A673 (cell line): ENCODE data around the gene LRRC4C. TPM values are rescaled to one million over a fixed set of nuclear protein-coding genes. Genes with fewer than 3 reads are reported as not detected.

ENCODE experiments used
- BruUV-seq: library from RNA; stranded (reverse); fragments of 400-500 nt; replicated peaks from 2 replicates; lab custom pipeline; 2021; lab: Mats Ljungman, UMichigan
- CTCF ChIA-PET: fragments of 300-600 bp; sonication (Branson Sonifier 250); formaldehyde crosslinking; loops from one replicate; lab custom pipeline; 2022; ENCODE audit warnings: antibody characterized with exemption; lab: Charles Lee
- POLR2A ChIA-PET: fragments of 300-600 bp; sonication (Branson Sonifier 250); formaldehyde crosslinking; loops from one replicate; lab custom pipeline; 2022; ENCODE audit warnings: antibody characterized with exemption; ENCODE audit not compliant: low non-redundant PET; lab: Charles Lee
- DNase-seq: peaks from one replicate; pipeline ENCODE4 v3.0.0-alpha.2; 2015; ENCODE audit warnings: low spot score
- H3K27ac ChIP-seq: fragments of 200-600 bp; sonication (generic); 2 replicates; pipeline ENCODE4 v1.5.1; 2016; ENCODE audit warnings: mixed run types, low read depth, mild to moderate bottlenecking, mixed read lengths, antibody characterized with exemption, low read length; ENCODE audit not compliant: poor library complexity, severe bottlenecking
- H3K27me3 ChIP-seq: fragments of 200-600 bp; sonication (generic); replicated peaks from 2 replicates; pipeline ENCODE4 v1.6.1; 2017; ENCODE audit warnings: mixed run types, low read depth, mild to moderate bottlenecking, mixed read lengths, antibody characterized with exemption, low read length; ENCODE audit not compliant: insufficient read depth, poor library complexity
- H3K36me3 ChIP-seq: fragments of 200-600 bp; sonication (generic); 2 replicates; pipeline ENCODE4 v1.6.1; 2016; ENCODE audit warnings: mixed run types, mild to moderate bottlenecking, mixed read lengths, antibody characterized with exemption, low read length; ENCODE audit not compliant: insufficient read depth, poor library complexity, severe bottlenecking
- H3K4me1 ChIP-seq: fragments of 200-600 bp; sonication (generic); 2 replicates; pipeline ENCODE4 v1.6.1; 2017; ENCODE audit warnings: mixed run types, mild to moderate bottlenecking, mixed read lengths, antibody characterized with exemption, low read length; ENCODE audit not compliant: insufficient read depth, poor library complexity, severe bottlenecking
- H3K4me3 ChIP-seq: fragments of 200-600 bp; sonication (generic); 2 replicates; pipeline ENCODE4 v1.5.1; 2016; ENCODE audit warnings: low read depth, mixed run types, mild to moderate bottlenecking, mixed read lengths, low read length; ENCODE audit not compliant: poor library complexity, severe bottlenecking
- H3K9me3 ChIP-seq: fragments of 200-600 bp; sonication (generic); 2 replicates; pipeline ENCODE4 v1.6.1; 2016; ENCODE audit warnings: mixed run types, low read depth, mild to moderate bottlenecking, mixed read lengths, antibody characterized with exemption, low read length; ENCODE audit not compliant: poor library complexity, severe bottlenecking
- CTCF ChIP-seq: fragments of 300-800, 200-600 bp; sonication (generic); conservative IDR thresholded peaks from 2 replicates; pipeline ENCODE4 v1.5.1; 2017; ENCODE audit warnings: low read depth, mild to moderate bottlenecking, antibody characterized with exemption, low read length, moderate library complexity, mixed read lengths
- EZH2 ChIP-seq: fragments of 200-600 bp; sonication (generic); IDR thresholded peaks from 2 replicates; pipeline ENCODE4 v1.6.1; 2017; ENCODE audit warnings: borderline replicate concordance, low read depth, mild to moderate bottlenecking, mixed read lengths, antibody characterized with exemption, low read length; ENCODE audit not compliant: poor library complexity, severe bottlenecking
- intact Hi-C: fragments of 100-400 bp; cut with micrococcal nuclease; formaldehyde crosslinking; loops from one replicate; pipeline ENCODE4 v1.10.0; 2022; ENCODE audit not compliant: unreplicated experiment
- total RNA-seq: library from RNA; stranded (reverse); gene quantifications from 2 replicates; pipeline ENCODE4 v1.2.3, GENCODE V29; 2021

Gene LRRC4C
- total RNA-seq, 1 experiment from 2014 or later = 38.3 TPM

GRCh38 chr11:40130427-40130826 lies 1329.0 kb downstream of the LRRC4C start:
- H3K9me3 ChIP-seq = no peaks in the 10 kb centered on the region
- POLR2A ChIA-PET = no interaction called here
- no TSS peak for BruUV-seq
- intact Hi-C loops = loop anchor here (1.0 to 10.0 kb wide), 5 partner anchors 164 to 1302 kb away; no protein-coding TSS in a partner anchor
- peak; percentile 94 for DNase-seq
- H3K36me3 ChIP-seq = no peaks in the 10 kb centered on the region
- CTCF ChIA-PET = interaction anchor here (1.0 kb wide), 1 partner anchor 164 kb away, joined by 4 read pairs; no protein-coding TSS in a partner anchor
- peaks cover 65% of the 10 kb centered on the region for H3K4me1 ChIP-seq
- no peak for TF ChIP-seq EZH2
- TF ChIP-seq CTCF = peak; percentile 94
- H3K27ac ChIP-seq = no peak overlapping the region
- no peak overlapping the region for H3K4me3 ChIP-seq
- H3K27me3 ChIP-seq = no peaks in the 10 kb centered on the region

GRCh38 chr11:40129266-40129665 lies 1330.2 kb downstream of the LRRC4C start:
- peak overlapping the region; percentile 31 for H3K27ac ChIP-seq
- ChIA-PET POLR2A (no interaction called here), CTCF (no interaction called here)
- H3K4me1 ChIP-seq = peaks cover 69% of the 10 kb centered on the region
- H3K4me3 ChIP-seq = no peak overlapping the region
- BruUV-seq = no TSS peak
- peaks cover 3% of the 10 kb centered on the region for H3K9me3 ChIP-seq
- intact Hi-C loops = loop anchor here (1.0 to 10.0 kb wide), 7 partner anchors 152 to 1334 kb away; no protein-coding TSS in a partner anchor
- TF ChIP-seq CTCF = peak; percentile 93
- TF ChIP-seq EZH2 = no peak
- no peaks in the 10 kb centered on the region for H3K27me3 ChIP-seq
- peaks cover 3% of the 10 kb centered on the region for H3K36me3 ChIP-seq
- DNase-seq = peak; percentile 90

- DNase-seq = peak; percentile 94
- peak overlapping the region; percentile 66 for H3K27ac ChIP-seq
- peaks cover 24% of the 10 kb centered on the region for H3K9me3 ChIP-seq
- no peaks in the 10 kb centered on the region for H3K27me3 ChIP-seq
- no TSS peak for BruUV-seq
- ChIA-PET CTCF (interaction anchor here (0.5 to 1.7 kb wide), 9 partner anchors 169 to 1334 kb away, joined by 3 to 11 read pairs (median 5); no protein-coding TSS in a partner anchor), POLR2A (no interaction called here)
- TF ChIP-seq EZH2 = no peak
- TF ChIP-seq CTCF = peak; percentile 100; the same call in 1 of the 2 replicates
- H3K4me1 ChIP-seq = peaks cover 48% of the 10 kb centered on the region
- peaks cover 12% of the 10 kb centered on the region for H3K36me3 ChIP-seq
- intact Hi-C loops = loop anchor here (1.0 to 10.0 kb wide), 8 partner anchors 148 to 1330 kb away; no protein-coding TSS in a partner anchor
- H3K4me3 ChIP-seq = no peak overlapping the region
These were observed 1334.4 kb downstream of the LRRC4C start for GRCh38 chr11:40125054-40125453.
